ENCODE results near the gene RECK.
A peak's percentile ranks its signal among the peaks of the same experiment; 100 is the strongest.

Gene RECK

GRCh38 chr9:36162211-36162738, 125.6 kb downstream of the RECK start:
- DNase-seq: no peak

- no peak for DNase-seq
These were observed 126.5 kb downstream of the RECK start for GRCh38 chr9:36163049-36163785.

- DNase-seq: no peak
These were observed 127.1 kb downstream of the RECK start for GRCh38 chr9:36163786-36164170.

DNA sequence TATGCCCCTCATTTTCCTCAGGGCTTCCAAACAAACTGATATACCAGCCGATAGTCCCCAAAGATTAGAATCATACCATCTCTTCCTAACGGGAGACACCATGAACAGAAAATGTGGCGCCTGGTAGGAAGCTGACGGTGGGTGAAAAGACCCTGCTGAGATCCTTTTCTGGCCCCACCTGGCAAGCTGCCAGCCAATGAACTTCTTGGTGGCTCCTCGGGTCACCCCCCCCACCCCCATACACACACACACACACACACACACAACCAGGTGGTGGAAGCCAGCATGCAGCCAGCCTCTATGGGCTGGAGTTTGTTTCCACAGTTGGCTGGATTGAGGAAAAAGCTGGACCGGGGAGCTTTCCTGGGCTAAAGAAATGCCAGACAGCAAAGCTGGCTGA, 127.7 kb downstream of the RECK start:
- DNase-seq: no peak

DNA sequence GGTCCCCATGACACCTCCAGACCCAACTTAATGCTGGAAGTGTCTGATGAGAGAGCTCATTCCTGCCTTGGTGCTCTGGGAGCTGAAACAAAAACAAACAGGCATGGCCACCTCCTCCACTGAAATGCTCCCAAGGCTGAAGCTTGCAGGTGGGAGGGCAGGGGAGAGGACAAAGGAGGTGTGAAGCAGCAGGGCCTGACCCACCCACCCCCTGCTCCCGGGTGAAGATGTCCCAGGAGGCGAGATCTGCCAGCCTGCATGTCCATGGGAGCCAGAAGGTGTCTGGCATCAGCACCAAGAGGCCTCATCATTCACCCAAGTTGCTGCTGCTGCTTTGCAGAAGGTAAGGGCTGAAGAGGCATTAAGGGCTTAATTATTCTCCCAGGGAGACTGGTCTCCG, 128.3 kb downstream of the RECK start:
- no peak for DNase-seq

DNA sequence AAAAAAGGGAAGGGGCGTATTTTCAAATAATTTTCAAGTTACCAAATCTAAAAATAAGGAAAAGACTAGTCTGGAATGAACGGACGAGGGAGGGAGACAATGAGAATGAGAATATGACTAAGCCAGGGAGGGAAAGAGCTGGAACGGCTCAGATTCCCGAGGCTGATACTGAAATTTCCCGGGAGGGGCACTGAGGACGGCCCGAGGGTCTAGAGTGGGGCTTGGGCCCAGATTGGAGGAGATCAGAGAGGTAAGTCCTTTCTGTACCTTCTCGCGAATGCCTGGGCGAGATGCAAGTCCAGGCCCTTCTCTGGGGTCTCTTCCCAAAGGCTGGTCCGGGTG, 129.1 kb downstream of the RECK start:
- DNase-seq: no peak

GRCh38 chr9:36166168-36166927, 129.6 kb downstream of the RECK start:
- peak; percentile 49 for DNase-seq

- no peak for DNase-seq
These were observed 132.5 kb downstream of the RECK start, which contains the start of gene CCIN for GRCh38 chr9:36169166-36169565. CCIN (plus strand) TSS chr9:36169388; CDS start chr9:36169503, 115 bp downstream.

DNA sequence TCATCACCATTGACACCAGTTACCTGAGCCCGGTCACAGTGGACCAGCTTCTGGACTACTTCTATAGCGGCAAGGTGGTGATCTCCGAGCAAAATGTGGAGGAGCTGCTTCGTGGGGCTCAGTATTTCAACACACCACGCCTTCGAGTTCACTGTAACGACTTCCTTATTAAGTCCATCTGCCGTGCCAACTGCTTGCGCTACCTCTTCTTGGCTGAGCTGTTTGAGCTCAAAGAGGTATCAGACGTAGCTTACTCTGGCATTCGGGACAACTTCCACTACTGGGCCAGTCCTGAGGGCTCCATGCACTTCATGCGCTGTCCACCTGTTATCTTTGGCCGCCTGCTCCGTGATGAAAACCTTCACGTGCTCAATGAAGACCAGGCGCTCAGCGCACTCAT, 133.0 kb downstream of the RECK start:
- no peak for DNase-seq

DNA sequence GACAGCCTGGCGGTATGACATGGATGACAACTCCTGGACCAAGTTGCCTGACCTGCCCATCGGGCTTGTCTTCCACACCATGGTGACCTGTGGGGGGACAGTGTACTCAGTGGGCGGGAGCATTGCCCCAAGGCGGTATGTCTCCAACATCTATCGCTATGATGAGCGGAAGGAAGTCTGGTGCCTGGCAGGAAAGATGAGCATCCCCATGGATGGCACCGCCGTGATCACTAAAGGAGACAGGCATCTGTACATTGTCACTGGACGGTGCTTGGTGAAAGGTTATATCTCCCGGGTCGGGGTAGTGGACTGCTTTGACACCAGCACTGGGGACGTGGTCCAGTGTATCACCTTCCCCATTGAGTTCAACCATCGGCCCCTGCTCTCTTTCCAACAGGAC, 133.8 kb downstream of the RECK start:
- no peak for DNase-seq

- no peak for DNase-seq
These were observed 137.1 kb downstream of the RECK start for GRCh38 chr9:36173861-36174260.
